K562 (cell line): ENCODE data around the gene TKTL1. TPM values are rescaled to one million over a fixed set of nuclear protein-coding genes. Genes with fewer than 3 reads are reported as not detected.

ENCODE experiments used
- CBX8 ChIP-seq: fragments of 200-600 bp; sonication (generic); IDR thresholded peaks from 2 replicates; pipeline ENCODE4 v1.6.1; 2012; ENCODE audit warnings: borderline replicate concordance, mixed run types, low read depth, mild to moderate bottlenecking, moderate library complexity, mixed read lengths, low read length, control low read depth, inconsistent platforms; ENCODE audit not compliant: poor library complexity, severe bottlenecking; ENCODE audit errors: extremely low read depth
- E2F5 ChIP-seq: sonication (generic); formaldehyde crosslinking; IDR thresholded peaks from 2 replicates; pipeline ENCODE4 v1.8.0; 2022; ENCODE audit warnings: mild to moderate bottlenecking, missing genetic modification reagents
- ELK1 ChIP-seq: sonication (generic); formaldehyde crosslinking; IDR thresholded peaks from 2 replicates; pipeline ENCODE4 v1.8.1; 2022; ENCODE audit warnings: missing genetic modification reagents
- FOXJ3 ChIP-seq: sonication (generic); formaldehyde crosslinking; IDR thresholded peaks from 2 replicates; pipeline ENCODE4 v1.4.0; 2020; ENCODE audit warnings: mild to moderate bottlenecking, missing genetic modification reagents
- NCOA2 ChIP-seq, 2 experiments: fragments of 450-650 bp; IDR thresholded peaks; 2 replicates each; pipeline ENCODE4 v1.6.1; 2018; ENCODE audit warnings: mild to moderate bottlenecking in 2 of 2, moderate library complexity in 1 of 2; ENCODE audit not compliant: partially characterized antibody in 2 of 2
- POLR3G ChIP-seq: IDR thresholded peaks from 2 replicates; pipeline ENCODE4 v1.6.1; 2011; ENCODE audit not compliant: insufficient read length, insufficient replicate concordance; ENCODE audit errors: extremely low read depth
- RBM14 ChIP-seq: fragments of 200-400 bp; formaldehyde crosslinking; IDR thresholded peaks from 2 replicates; pipeline ENCODE4 v1.6.1; 2018; ENCODE audit warnings: low read depth, mild to moderate bottlenecking, low read length, moderate library complexity, borderline replicate concordance; ENCODE audit not compliant: insufficient read depth
- RCOR1 ChIP-seq, 2 experiments: IDR thresholded peaks; 2 replicates each; pipeline ENCODE4 v1.6.1; 2012; ENCODE audit warnings: low read depth in 2 of 2, low read length in 2 of 2, borderline replicate concordance in 1 of 2, improper control_type of control experiment in 1 of 2
- RERE ChIP-seq: sonication (generic); formaldehyde crosslinking; IDR thresholded peaks from 2 replicates; pipeline ENCODE4 v1.8.0; 2023; ENCODE audit warnings: missing genetic modification reagents, mild to moderate bottlenecking, borderline replicate concordance
- SMAD2 ChIP-seq: fragments of 150-350 bp; IDR thresholded peaks from 2 replicates; pipeline ENCODE4 v1.6.1; 2014; ENCODE audit warnings: low read depth, mild to moderate bottlenecking, low read length
- USF1 ChIP-seq: sonication (generic); formaldehyde crosslinking; IDR thresholded peaks from 2 replicates; pipeline ENCODE4 v1.9.0; 2022; ENCODE audit warnings: mild to moderate bottlenecking, missing genetic modification reagents
- ZFP36 ChIP-seq: fragments of 150-350 bp; IDR thresholded peaks from 2 replicates; pipeline ENCODE4 v1.6.1; 2018; ENCODE audit warnings: low read length, low read depth; ENCODE audit not compliant: partially characterized antibody
- ZMIZ1 ChIP-seq, 2 experiments: fragments of 150-350 bp in 1 of 2; IDR thresholded peaks; 2 replicates each; pipeline ENCODE4 v1.6.1; 2012 to 2016; ENCODE audit warnings: low read depth in 2 of 2, low read length in 2 of 2, mild to moderate bottlenecking in 1 of 2, moderate library complexity in 1 of 2
- polyA plus RNA-seq, 8 experiments: library from polyadenylated mRNA; depleted of rRNA in 4 of 8; stranded (reverse) in 5 of 8; unstranded in 3 of 8; fragments of >200 nt; fragmentation: Nextera tagmentation in 2 of 8; fragmentation: Illumina TruSeq in 1 of 8; extraction: Ambion mirVana in 2 of 8; extraction: Trizol in 1 of 8; gene quantifications; 2 replicates each; pipeline versions ENCODE4 v1.2.1 to v1.2.3, GENCODE V29; 2011 to 2014; ENCODE audit warnings: inconsistent platforms in 1 of 8, missing spikeins in 1 of 8
- total RNA-seq, 7 experiments: library from RNA; depleted of rRNA in 6 of 7; stranded (reverse); fragments of >200 nt in 6 of 7; fragmentation: Illumina TruSeq in 2 of 7; extraction: Trizol in 2 of 7; gene quantifications; 2 replicates each; pipeline versions ENCODE4 v1.2.1 to v1.2.3, GENCODE V29; 2011 to 2021; ENCODE audit warnings: low replicate concordance in 1 of 7

The TKTL1 gene
- total and polyA plus RNA-seq, 9 of the 15 experiments (the other 6 are each of a cell fraction or from before 2014, with no cell fraction given): 0.18 to 0.71 (median 0.38) TPM

- TF ChIP-seq ELK1 (CRISPR knock-in tag) (no peak), E2F5 (CRISPR knock-in tag) (no peak), ZMIZ1 (IDR thresholded peaks at IDR 0.05; ENCODE audit: low read depth in 2 of 2, low read length in 2 of 2) (no peak), RBM14 (no peak), NCOA2 (IDR thresholded peaks at IDR 0.05; ENCODE audit: partially characterized antibody in 2 of 2) (no peak), FOXJ3 (no peak), ZFP36 (no peak), SMAD2 (no peak), CBX8 (no peak), RCOR1 (IDR thresholded peaks at IDR 0.05; ENCODE audit: borderline replicate concordance in 1 of 2, low read depth in 2 of 2, low read length in 2 of 2) (no peak), USF1 (CRISPR knock-in tag) (no peak), RERE (CRISPR knock-in tag) (0 out of 2 replicates have a peak, but pooled peaks have one; percentile 71), POLR3G (no peak)
Measured at GRCh38 chrX:154371017-154371788, 75.6 kb downstream of the TKTL1 start (continued).
